ENCODE results near the gene LSS.

Gene LSS

DNA sequence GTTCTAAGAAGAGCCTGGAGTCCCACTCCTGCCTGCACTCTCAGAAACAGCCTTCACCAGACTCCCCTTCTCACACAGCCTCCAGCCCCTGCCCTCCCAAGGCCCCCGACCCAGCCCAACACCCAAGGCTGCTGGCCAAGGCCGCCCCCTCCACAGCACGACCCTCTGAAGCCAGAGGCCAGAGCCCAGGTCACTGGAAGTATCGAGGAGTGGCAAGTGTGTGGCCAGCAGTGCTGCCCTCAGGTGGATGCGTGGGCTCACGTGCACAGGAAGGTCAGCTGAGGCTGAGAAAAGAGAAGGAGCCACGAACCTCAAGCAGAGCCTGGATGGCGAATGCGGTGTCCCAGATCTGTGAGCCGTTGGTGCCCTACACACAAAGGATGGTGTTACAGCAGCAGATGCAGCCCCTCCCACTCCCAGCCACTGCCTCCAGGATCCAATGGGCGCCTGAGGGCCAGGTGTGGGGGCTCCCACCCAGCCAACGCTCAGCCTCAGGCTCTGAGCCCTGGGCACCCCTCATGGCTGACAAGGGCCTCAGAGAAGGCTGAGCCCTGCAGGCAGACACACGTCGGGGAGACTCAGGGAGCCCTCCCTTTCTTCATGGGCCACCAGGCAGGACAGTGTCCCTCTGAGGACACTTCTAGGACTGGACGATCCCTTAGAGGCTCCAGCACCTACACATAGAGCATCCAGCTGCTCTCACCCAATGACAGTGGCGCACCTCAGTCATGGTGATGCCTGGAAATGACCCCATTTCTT is 18.0 kb downstream of the LSS start:
- TF ChIP-seq, protein P1, sequence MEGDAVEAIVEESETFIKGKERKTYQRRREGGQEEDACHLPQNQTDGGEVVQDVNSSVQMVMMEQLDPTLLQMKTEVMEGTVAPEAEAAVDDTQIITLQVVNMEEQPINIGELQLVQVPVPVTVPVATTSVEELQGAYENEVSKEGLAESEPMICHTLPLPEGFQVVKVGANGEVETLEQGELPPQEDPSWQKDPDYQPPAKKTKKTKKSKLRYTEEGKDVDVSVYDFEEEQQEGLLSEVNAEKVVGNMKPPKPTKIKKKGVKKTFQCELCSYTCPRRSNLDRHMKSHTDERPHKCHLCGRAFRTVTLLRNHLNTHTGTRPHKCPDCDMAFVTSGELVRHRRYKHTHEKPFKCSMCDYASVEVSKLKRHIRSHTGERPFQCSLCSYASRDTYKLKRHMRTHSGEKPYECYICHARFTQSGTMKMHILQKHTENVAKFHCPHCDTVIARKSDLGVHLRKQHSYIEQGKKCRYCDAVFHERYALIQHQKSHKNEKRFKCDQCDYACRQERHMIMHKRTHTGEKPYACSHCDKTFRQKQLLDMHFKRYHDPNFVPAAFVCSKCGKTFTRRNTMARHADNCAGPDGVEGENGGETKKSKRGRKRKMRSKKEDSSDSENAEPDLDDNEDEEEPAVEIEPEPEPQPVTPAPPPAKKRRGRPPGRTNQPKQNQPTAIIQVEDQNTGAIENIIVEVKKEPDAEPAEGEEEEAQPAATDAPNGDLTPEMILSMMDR (IDR thresholded peaks at IDR 0.05; ENCODE audit: insufficient read depth, low read depth, low read length, missing control alignments): no peak
- no peak for DNase-seq (ENCODE audit: low read depth)

DNA sequence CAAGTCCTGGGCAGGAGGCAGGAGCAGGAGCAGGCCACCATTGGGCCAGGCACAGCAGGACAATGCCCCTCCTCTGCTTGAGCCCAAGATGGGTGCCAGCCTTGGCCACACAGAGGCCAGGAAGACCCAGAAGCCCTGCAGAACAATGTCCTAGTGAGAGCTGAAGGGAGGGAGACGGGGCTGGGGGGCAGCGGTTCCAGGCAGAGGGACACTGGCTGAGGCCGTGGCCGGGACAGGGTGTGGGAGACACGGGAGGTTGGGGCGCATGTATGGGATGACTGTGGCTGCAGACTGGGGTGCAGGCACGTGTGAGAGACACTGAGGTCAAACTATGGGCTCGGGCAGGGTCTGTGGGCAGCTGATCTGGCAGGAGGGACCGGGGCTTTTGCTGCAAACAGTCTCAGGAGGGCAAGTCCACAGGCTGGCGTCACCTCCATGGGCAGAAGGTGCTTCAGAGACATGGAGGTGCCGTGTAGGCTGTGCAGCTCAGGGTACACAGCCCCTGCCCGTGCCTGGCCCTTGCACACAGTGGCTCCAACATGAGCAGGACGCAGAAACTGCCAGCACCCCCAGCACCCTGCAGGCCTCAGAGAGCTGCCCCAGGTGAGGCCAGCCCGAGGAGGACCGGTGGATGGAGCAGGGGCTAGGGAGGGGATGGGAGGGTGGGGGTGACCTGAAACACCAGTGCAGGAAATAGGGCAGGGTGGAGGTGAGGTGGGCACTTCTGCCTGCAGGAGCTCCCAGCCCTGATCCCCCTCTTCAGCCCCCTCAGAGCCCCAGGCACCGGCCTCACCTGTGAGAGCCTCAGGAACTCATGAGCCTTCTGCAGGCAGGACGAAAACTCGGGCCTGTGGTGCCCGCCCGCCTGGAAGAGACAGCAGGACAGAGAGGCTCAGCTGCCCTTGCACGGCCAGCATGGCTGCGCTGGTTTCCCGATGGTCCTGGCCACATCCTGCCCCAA is 19.5 kb downstream of the LSS start:
- no peak overlapping the region for H3K4me3 ChIP-seq (ENCODE audit: low read depth, low read length)
- TF ChIP-seq, protein P1 (IDR thresholded peaks at IDR 0.05; ENCODE audit: insufficient read depth, low read depth, low read length, missing control alignments): no peak
- no peak for DNase-seq (ENCODE audit: low read depth)

More for the DNA sequence above, 18.0 kb downstream of the LSS start:
- H3K4me3 ChIP-seq (ENCODE audit: low read depth, low read length): no peak overlapping the region

DNA sequence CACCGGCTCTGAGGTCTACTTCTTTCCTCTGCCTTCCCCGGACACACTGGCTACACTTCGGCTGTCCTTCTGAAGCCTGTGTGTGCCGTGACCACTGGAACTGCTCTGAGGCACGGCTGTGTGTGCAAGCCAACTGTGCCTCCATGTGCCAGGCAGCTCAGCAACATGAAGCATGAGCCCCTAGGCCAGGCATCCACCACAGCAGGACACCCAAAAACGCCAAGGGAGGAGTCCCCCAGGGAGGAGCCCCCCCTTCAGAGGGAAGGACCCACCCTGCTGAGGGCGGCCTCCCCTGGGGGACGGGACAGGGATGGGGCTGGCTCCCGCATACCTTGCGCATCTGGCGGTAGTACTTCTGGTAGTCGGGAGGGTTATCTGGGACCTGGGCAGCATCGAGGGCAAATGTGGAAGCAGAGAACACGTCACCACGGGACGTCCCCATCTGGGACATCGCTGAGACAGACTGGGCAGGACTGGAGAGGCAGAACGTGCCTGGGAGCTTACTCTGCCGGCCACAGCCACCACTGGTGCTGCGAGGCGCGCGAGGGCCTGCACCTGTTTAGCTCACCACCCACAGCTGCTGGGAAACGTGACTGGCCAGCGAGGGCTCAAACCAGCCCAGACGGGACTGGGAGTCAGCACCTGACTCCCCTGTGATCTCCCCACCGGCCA is 20.5 kb downstream of the LSS start:
- TF ChIP-seq, protein P1 (IDR thresholded peaks at IDR 0.05; ENCODE audit: insufficient read depth, low read depth, low read length, missing control alignments): no peak
- H3K4me3 ChIP-seq (ENCODE audit: low read depth, low read length): no peak overlapping the region
- DNase-seq (ENCODE audit: low read depth): no peak

DNA sequence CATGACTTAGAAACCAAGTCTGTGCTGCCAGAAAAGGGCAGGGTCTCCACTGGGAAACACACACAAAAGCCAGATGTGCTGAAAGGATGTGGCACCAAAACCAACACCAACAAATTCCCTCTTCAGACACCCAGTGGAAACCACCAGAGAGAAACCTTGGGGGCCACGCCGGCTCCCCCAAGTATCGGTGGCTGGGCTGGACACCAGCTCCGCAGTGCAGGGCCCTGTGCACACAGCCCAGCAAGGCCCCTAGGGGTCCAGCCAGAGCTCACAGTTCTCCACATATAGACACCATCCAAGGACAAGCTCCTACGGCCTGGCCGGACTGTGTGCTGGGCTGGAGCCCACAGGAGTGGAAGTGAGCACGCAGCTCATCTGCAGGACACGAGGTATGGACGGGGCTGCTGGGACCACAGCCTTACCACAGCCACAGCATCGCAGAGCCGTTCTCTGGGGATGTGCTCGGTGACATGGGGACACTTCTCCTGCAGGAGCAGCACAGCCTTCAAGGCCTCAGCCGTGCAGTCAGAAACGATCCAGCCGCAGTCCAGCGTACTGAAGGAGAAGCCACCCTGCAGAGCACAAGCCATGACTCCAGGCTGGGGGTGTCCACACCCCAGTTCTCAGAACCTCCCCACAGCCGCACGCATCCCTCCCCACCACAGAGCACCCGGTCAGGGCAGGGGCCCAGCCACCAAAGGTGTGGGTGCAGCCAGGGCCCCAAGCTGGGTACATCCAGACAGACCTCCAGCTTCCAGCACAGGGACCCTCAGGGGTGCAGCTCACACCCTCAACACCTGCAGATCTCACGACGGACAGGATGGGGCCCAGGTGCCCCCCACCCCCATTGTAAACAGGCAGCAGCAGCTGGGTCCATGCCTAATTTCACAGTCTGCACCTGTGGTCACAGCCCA is 21.3 kb downstream of the LSS start:
- DNase-seq (ENCODE audit: low read depth): no peak
- TF ChIP-seq, protein P1 (IDR thresholded peaks at IDR 0.05; ENCODE audit: insufficient read depth, low read depth, low read length, missing control alignments): no peak
- H3K4me3 ChIP-seq (ENCODE audit: low read depth, low read length): no peak overlapping the region

DNA sequence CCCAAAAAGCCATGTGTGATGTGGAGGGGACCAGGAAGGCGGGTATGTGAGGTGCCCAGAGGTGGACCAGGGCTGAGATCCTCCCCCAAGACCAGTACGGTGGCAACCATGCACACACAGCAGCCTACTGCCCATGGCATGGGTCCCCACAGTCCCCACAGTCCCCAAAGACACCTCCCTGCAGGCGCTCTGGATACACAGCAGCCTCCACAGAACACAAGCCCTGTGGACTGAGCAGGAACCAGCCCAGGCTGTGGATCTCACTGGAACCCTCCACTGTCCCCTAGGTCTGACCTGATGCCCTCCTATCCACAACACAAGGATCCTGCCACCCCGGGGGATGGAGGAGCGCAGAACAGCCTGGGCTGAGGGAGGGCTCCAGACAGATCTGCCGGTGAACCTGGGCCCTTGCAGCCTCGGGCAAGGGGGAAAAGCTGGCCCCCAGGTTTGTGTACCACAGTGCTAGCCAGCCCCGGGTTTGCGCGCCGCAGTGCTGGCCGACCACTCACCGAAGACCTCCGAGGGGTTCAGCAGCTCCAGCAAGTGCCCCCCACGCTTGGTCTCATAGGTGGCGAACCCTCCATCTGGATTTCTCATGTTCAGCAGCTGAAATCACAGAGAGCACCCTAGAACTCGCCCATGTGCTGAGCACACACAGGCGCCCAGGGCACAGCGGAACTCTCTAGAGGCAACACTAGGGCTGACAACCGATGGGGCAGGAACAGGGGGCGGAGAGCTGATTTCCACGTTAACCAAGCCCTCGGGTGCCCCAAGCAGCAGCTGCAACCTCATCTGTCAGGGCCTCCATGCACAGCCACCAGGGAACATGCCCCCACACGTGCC is 22.2 kb downstream of the LSS start:
- TF ChIP-seq, protein P1 (IDR thresholded peaks at IDR 0.05; ENCODE audit: insufficient read depth, low read depth, low read length, missing control alignments): no peak
- no peak for DNase-seq (ENCODE audit: low read depth)

More for the DNA sequence above, 22.2 kb downstream of the LSS start:
- H3K4me3 ChIP-seq (ENCODE audit: low read depth, low read length): no peak overlapping the region

Measured in GM12865 (cell line).